Right lobe of liver (tissue), 6 donors: Measurements from ENCODE around the gene CAMTA1. TPM values are rescaled to one million over a fixed set of nuclear protein-coding genes. Genes with fewer than 3 reads are reported as not detected.

Source experiments
- ATAC-seq, 4 donors: fragments of 200-7000 bp; cut with Tn5 transposase; one replicate each; pipeline ENCODE4 v1.9.1; 2020; ENCODE audit warnings: mild to moderate bottlenecking in 4 of 4, moderate library complexity in 4 of 4
- DNase-seq, 3 donors: peaks; one replicate each; pipeline ENCODE4 v3.0.0-alpha.2; 2020
- H3K27ac ChIP-seq, 3 donors: fragments of 200-600 bp; one replicate each; pipeline ENCODE4 v1.8.0; 2022
- H3K27me3 ChIP-seq, 2 donors: fragments of 200-600 bp; one replicate each; pipeline ENCODE4 v1.8.0; 2022
- H3K36me3 ChIP-seq, 4 donors: fragments of 200-600 bp; sonication (generic) in 1 of 4; one replicate each; pipeline versions ENCODE4 v1.5.1 to v1.8.0; 2017 to 2022; ENCODE audit warnings: control low read depth in 1 of 4
- H3K4me1 ChIP-seq, 4 donors: fragments of 200-600 bp; sonication (generic) in 1 of 4; one replicate each; pipeline versions ENCODE4 v1.5.1 to v1.8.0; 2017 to 2022; ENCODE audit warnings: control low read depth in 1 of 4
- H3K4me3 ChIP-seq, 3 donors: fragments of 200-600 bp; one replicate each; pipeline ENCODE4 v1.8.0; 2022
- H3K9me3 ChIP-seq, 4 donors: fragments of 200-600 bp; sonication (generic) in 1 of 4; one replicate each; pipeline versions ENCODE4 v1.5.1 to v1.8.0; 2017 to 2022; ENCODE audit warnings: control low read depth in 1 of 4
- CTCF ChIP-seq, 4 donors: fragments of 200-600 bp in 3 of 4; fragments of 450-650 bp in 1 of 4; IDR thresholded peaks; one replicate each; pipeline versions ENCODE4 v1.5.1 to v1.8.0; 2016 to 2022; ENCODE audit warnings: antibody characterized with exemption in 4 of 4, mild to moderate bottlenecking in 2 of 4
- POLR2A ChIP-seq: fragments of 450-650 bp; IDR thresholded peaks from one replicate; pipeline ENCODE4 v1.6.1; 2017; ENCODE audit warnings: antibody characterized with exemption, mild to moderate bottlenecking
- WGBS: methylation state at CpG from one replicate; pipeline ENCODE4 v1.1.6; 2018; ENCODE audit warnings: low coverage, low lambda C conversion rate; ENCODE audit not compliant: insufficient coverage; ENCODE audit errors: missing lambda C conversion rate; 5-methylcytosine and 5-hydroxymethylcytosine counted together
- intact Hi-C, 2 donors: fragments of 100-400 bp; cut with DNase I; formaldehyde crosslinking; loops; one replicate each; pipeline versions ENCODE4 v1.11.2 to v1.14.1; 2022
- total RNA-seq, 6 experiments: library from RNA; depleted of rRNA in 2 of 6; stranded (reverse); fragments of >200 nt in 2 of 6; fragmentation: NEBNext Ultra II Directional in 3 of 6; extraction: Animal tissue kit (Norgen Biotek cat#: 25700) in 3 of 6; gene quantifications; one replicate each; pipeline versions ENCODE4 v1.1.0 to v1.2.4, GENCODE V29; 2016 to 2023
- donor health status: DM: no; HTN: yes; CAD: no.
- donor health status: DM: no; HTN: no; CAD: no.
- donor health status: DM: no; HTN: no; CAD: no.
- donor health status: DM: no; HTN: yes; CAD: no.
- donor health status: DM: no; HTN: yes; CAD: no.

The CAMTA1 gene
- total RNA-seq, 6 experiments from 2014 or later, result 32.3 to 49.4 (median 37.2) TPM

DNA sequence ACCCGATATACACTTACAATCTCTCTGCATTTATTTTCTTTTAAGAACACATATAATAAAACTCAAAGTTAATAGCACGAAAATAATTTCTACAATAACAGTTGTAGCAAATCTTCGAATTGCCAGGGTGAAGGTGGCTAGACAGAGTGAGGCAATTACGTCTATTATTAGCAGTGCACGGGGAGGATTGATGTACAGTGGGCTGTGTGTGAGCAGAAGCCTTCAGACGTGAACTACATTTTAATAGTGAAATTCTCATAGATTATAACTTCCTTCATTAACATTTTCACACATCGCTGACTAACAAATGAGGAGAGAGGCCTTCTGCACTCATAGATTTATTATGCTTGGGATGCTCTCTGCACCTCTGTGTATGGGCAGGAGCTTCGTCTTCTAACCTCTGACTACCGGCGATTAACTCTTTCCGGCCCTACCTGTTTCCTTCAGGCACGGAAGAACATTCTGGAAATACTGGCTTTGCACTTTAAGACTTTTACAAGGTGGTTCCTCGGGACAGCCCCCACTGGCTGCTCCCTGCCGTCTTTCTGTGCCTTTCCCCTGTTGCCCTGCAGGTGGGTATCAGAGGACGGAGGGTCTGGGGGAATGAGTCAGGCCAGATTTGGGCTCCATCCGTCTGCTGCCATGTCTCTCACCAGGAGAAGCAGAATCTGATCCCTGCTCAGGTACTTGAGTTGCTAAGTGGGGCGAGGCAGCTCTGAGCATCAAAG lies 200.5 kb downstream of the CAMTA1 start:
- intact Hi-C loops, result no loop called here
- no peak overlapping the region for H3K4me3 ChIP-seq
- no peaks in the 10 kb centered on the region for H3K9me3 ChIP-seq
- WGBS, result 70% methylated on average over 15 of the region's 17 CpGs
- no peaks in the 10 kb centered on the region for H3K36me3 ChIP-seq
- DNase-seq (no peak), ATAC-seq (no peak)
- no peaks in the 10 kb centered on the region for H3K4me1 ChIP-seq
- no peak for TF ChIP-seq POLR2A
- no peaks in the 10 kb centered on the region for H3K27me3 ChIP-seq
- H3K27ac ChIP-seq, result no peak overlapping the region

GRCh38 chr1:6986281-6986680 lies 201.0 kb downstream of the CAMTA1 start:
- H3K4me3 ChIP-seq, result no peak overlapping the region
- TF ChIP-seq POLR2A (no peak), CTCF (IDR thresholded peaks at IDR 0.05) (no peak)
- ATAC-seq (no peak), DNase-seq (no peak)
- no peaks in the 10 kb centered on the region for H3K36me3 ChIP-seq
- no peaks in the 10 kb centered on the region for H3K4me1 ChIP-seq
- intact Hi-C loops, result no loop called here
- H3K27me3 ChIP-seq, result no peaks in the 10 kb centered on the region
- 51% methylated on average over 3 of the region's 8 CpGs for WGBS
- no peak overlapping the region for H3K27ac ChIP-seq
- H3K9me3 ChIP-seq, result no peaks in the 10 kb centered on the region

DNA sequence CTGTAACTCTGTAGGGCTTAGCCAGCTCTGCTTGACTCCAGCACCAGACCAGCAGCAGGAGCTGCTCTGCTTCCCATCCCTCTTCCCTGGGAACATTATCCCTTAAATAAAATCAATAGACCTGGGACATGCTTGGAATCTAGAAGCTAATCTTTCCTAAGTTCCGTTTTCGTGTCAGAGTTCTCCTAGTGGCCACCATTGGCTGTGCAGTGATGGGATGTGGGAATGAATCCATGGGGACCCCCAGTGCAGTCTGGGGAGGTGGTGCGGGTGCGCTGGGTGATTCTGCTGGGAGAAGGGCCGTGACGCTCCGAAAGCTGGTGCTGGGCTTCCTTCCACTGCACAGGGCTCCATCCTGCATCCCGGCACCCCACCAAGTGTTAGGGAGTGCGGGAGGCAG lies 202.7 kb downstream of the CAMTA1 start:
- Histone ChIP-seq H3K4me1 (no peaks in the 10 kb centered on the region), H3K27ac (no peak overlapping the region), H3K4me3 (no peak overlapping the region), H3K36me3 (no peaks in the 10 kb centered on the region), H3K9me3 (no peaks in the 10 kb centered on the region), H3K27me3 (no peaks in the 10 kb centered on the region)
- no peak for DNase-seq
- WGBS, result 77% methylated on average over 6 of the region's 9 CpGs
- intact Hi-C loops, result no loop called here
- TF ChIP-seq POLR2A (no peak), CTCF (IDR thresholded peaks at IDR 0.05) (no peak)
- ATAC-seq, result no peak

- no CpG with 5 or more reads among the region's 3 CpGs for WGBS
Observed at GRCh38 chr1:6988796-6989195, 203.5 kb downstream of the CAMTA1 start.

More at GRCh38 chr1:6988796-6989195, 203.5 kb downstream of the CAMTA1 start:
- Histone ChIP-seq H3K4me1 (no peaks in the 10 kb centered on the region), H3K27ac (no peak overlapping the region), H3K27me3 (no peaks in the 10 kb centered on the region), H3K9me3 (no peaks in the 10 kb centered on the region), H3K36me3 (no peaks in the 10 kb centered on the region), H3K4me3 (no peak overlapping the region)
- intact Hi-C loops, result no loop called here
- no peak for DNase-seq
- TF ChIP-seq CTCF (IDR thresholded peaks at IDR 0.05), result no peak
- TF ChIP-seq POLR2A, result no peak
- ATAC-seq, result no peak
